ENCODE data around the gene GBA2.

GRCh38 chr9:35728041-35728971 lies 20.7 kb downstream of the GBA2 start:
- TF ChIP-seq CTCF (IDR thresholded peaks at IDR 0.05) (no peak), POLR2A (IDR thresholded peaks at IDR 0.05) (no peak)
